22Rv1 (cell line): ENCODE measurements around the gene COL6A3.

Source experiments
- ZFX ChIP-seq: fragments of 450-650 bp; IDR thresholded peaks from 2 replicates; pipeline ENCODE4 v1.6.1; 2017; ENCODE audit warnings: antibody characterized with exemption, borderline replicate concordance
- TF ChIP-seq, protein P1 (sequence below): fragments of 450-650 bp; IDR thresholded peaks from 2 replicates; pipeline ENCODE4 v1.5.1; 2017; ENCODE audit warnings: mild to moderate bottlenecking

DNA sequence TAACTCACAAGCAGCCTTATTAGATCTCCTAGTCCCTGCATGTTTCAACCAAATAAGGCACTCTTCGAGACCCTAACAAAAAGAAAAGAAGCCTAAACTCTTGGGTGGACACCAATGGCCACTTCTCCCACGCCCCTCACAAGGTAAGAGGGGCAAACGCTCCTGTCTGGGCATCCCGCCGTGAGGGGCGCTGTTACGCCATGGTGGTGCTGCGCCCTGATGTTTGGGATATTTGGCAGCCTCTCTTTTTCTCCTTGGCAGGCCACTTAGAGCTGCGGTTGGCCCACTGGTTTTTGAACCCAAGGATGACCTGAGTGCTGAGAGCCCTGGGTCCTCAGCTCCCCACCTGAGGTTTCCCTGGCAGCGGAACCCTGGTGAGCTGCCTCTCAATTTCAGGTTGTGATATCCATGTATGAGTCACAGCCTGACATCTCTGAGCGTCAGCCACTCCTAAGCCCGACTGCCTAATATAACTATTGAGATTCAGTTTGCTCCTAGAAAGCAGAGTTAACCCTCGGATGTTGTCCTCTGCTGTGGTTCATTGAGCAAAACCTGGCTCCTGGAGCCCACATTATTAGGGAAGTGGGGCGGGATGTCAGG lies 103.3 kb downstream of the COL6A3 start:
- TF ChIP-seq, protein P1, sequence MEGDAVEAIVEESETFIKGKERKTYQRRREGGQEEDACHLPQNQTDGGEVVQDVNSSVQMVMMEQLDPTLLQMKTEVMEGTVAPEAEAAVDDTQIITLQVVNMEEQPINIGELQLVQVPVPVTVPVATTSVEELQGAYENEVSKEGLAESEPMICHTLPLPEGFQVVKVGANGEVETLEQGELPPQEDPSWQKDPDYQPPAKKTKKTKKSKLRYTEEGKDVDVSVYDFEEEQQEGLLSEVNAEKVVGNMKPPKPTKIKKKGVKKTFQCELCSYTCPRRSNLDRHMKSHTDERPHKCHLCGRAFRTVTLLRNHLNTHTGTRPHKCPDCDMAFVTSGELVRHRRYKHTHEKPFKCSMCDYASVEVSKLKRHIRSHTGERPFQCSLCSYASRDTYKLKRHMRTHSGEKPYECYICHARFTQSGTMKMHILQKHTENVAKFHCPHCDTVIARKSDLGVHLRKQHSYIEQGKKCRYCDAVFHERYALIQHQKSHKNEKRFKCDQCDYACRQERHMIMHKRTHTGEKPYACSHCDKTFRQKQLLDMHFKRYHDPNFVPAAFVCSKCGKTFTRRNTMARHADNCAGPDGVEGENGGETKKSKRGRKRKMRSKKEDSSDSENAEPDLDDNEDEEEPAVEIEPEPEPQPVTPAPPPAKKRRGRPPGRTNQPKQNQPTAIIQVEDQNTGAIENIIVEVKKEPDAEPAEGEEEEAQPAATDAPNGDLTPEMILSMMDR, result peak; percentile 56
- TF ChIP-seq ZFX, result no peak
